Erythroblast (primary cell): ENCODE measurements around the gene NCL.

Experiments used
- GATA1 ChIP-seq: IDR thresholded peaks from 2 replicates; pipeline ENCODE4 v1.6.1; 2011; ENCODE audit warnings: low read depth, mild to moderate bottlenecking, control low read depth, low read length, moderate library complexity
- POLR2A ChIP-seq: IDR thresholded peaks from 2 replicates; pipeline ENCODE4 v1.6.1; 2011; ENCODE audit warnings: mild to moderate bottlenecking, low read length

- TF ChIP-seq POLR2A: no peak
- TF ChIP-seq GATA1: no peak
Observed at GRCh38 chr2:231455222-231455621, 9.1 kb downstream of the NCL start.
